ENCODE data around the gene GARRE1.
"Not testable (repeated sequence)": the region's sequence is repeated elsewhere in the genome, so short reads cannot be mapped to it uniquely, and the experiment has no call there.

The GARRE1 gene

GRCh38 chr19:34236035-34236987 is 18.0 kb upstream of the GARRE1 start:
- no peak for TF ChIP-seq CTCF (IDR thresholded peaks at IDR 0.05; ENCODE audit: insufficient read depth, low read length, poor library complexity, severe bottlenecking)
- H3K27me3 ChIP-seq (replicated peaks; ENCODE audit: control insufficient read depth, insufficient read depth, low read length) = no peaks in the 10 kb centered on the region
- no peak for DNase-seq (ENCODE audit: extremely low read depth, insufficient read length)
- no peaks in the 10 kb centered on the region; the same call in 1 of the 2 replicates for H3K36me3 ChIP-seq (ENCODE audit: control insufficient read depth, insufficient read depth, low read length)
- H3K4me3 ChIP-seq (replicated peaks; ENCODE audit: low read depth, low read length) = no peak overlapping the region

GRCh38 chr19:34237283-34237682 is 17.1 kb upstream of the GARRE1 start:
- no peak overlapping the region for H3K4me3 ChIP-seq (replicated peaks; ENCODE audit: low read depth, low read length)
- no peaks in the 10 kb centered on the region for H3K27me3 ChIP-seq (replicated peaks; ENCODE audit: control insufficient read depth, insufficient read depth, low read length)
- no peak for TF ChIP-seq CTCF (IDR thresholded peaks at IDR 0.05; ENCODE audit: insufficient read depth, low read length, poor library complexity, severe bottlenecking)
- no peaks in the 10 kb centered on the region; the same call in 1 of the 2 replicates for H3K36me3 ChIP-seq (ENCODE audit: control insufficient read depth, insufficient read depth, low read length)
- DNase-seq (ENCODE audit: extremely low read depth, insufficient read length) = no peak

DNA sequence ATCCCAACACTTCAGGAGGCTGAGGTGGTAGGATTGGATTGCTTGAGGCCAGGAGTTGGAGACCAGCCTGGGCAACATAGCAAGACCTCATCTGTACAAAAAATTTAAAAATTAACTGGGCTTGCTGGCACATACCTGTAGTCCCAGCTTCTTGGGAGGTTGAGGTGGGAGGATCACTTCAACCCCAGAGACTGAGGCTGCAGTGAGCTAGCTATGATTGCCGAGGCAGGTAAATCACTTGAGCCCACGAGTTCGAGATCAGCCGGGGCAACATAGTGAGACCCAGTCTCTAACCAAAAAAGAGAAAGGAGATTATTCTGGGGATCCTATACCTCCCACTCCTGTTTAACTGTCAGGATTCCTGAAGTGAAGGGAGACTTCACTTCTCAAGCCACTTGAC is 16.4 kb upstream of the GARRE1 start:
- DNase-seq (ENCODE audit: extremely low read depth, insufficient read length) = no peak
- no peak for TF ChIP-seq CTCF (IDR thresholded peaks at IDR 0.05; ENCODE audit: insufficient read depth, low read length, poor library complexity, severe bottlenecking)

GRCh38 chr19:34241513-34242337 is 12.6 kb upstream of the GARRE1 start:
- DNase-seq (ENCODE audit: extremely low read depth, insufficient read length) = peak; percentile 28
- peak; percentile 71 for TF ChIP-seq CTCF (IDR thresholded peaks at IDR 0.05; ENCODE audit: insufficient read depth, low read length, poor library complexity, severe bottlenecking)
- H3K36me3 ChIP-seq (ENCODE audit: control insufficient read depth, insufficient read depth, low read length) = no peaks in the 10 kb centered on the region
- no peaks in the 10 kb centered on the region for H3K27me3 ChIP-seq (replicated peaks; ENCODE audit: control insufficient read depth, insufficient read depth, low read length)
- no peak overlapping the region for H3K4me3 ChIP-seq (replicated peaks; ENCODE audit: low read depth, low read length)

More for the DNA sequence above, 16.4 kb upstream of the GARRE1 start:
- H3K4me3 ChIP-seq (replicated peaks; ENCODE audit: low read depth, low read length) = no peak overlapping the region
- no peaks in the 10 kb centered on the region; the same call in 1 of the 2 replicates for H3K36me3 ChIP-seq (ENCODE audit: control insufficient read depth, insufficient read depth, low read length)
- H3K27me3 ChIP-seq (replicated peaks; ENCODE audit: control insufficient read depth, insufficient read depth, low read length) = no peaks in the 10 kb centered on the region

- not testable (repeated sequence) for DNase-seq (ENCODE audit: extremely low read depth, insufficient read length); H3K4me3 ChIP-seq (replicated peaks; ENCODE audit: low read depth, low read length); H3K27me3 ChIP-seq (replicated peaks; ENCODE audit: control insufficient read depth, insufficient read depth, low read length); H3K36me3 ChIP-seq (ENCODE audit: control insufficient read depth, insufficient read depth, low read length)
Measured at GRCh38 chr19:34243138-34243875, 11.0 kb upstream of the GARRE1 start.
